ENCODE results near the gene KRTAP5-1. TPM values are rescaled to one million over a fixed set of nuclear protein-coding genes. Genes with fewer than 3 reads are reported as not detected.

Gene KRTAP5-1
- total RNA-seq, 2 donors from 2014 or later, result not detected

DNA sequence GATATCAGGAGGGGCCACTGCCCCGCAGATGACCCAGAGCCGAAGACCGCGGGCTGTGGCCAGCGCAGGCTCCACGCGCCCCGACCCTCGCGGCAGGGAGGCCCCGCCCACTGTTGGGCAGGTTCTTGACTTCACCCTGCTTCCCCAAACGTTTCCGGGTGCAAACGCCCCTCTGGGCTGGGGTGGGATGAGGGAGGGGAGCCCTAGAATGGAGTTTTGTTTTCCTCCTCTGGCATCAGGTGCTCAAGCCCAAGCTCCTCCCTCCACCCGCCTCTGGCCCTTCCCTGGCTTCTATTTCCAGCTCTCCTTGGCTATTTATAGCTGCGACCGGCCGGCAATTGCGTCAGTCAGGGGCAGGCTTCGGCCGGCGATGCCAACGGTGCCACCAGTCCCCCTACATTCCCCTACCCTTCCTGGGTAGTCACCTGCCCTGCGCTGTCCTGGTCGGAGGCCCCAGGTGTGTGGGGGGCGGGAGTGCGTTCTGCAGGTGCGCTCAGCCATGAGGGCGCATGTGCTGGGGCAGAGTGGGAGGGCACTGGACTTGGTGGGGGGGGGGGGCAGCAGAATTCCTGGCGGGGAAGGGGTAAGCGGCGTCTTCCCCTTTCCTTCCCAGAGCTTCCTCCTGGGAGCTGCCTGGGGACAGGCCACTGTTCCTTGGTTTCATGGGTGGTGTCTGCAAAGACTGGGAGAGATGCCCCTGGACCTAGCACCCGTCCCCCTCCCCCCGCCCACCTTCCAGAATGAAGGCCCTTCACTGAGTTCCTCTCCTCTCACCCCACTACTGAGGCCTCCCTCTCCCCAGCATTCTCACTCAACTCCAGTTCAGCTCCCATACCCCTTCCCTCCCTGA is 36.6 kb downstream of the KRTAP5-1 start:
- Mint-ChIP-seq H3K36me3 (ENCODE audit: insufficient read depth in 2 of 2) (no peaks in the 10 kb centered on the region), H3K4me1 (ENCODE audit: low read depth) (peaks cover 5% of the 10 kb centered on the region), H3K27me3 (ENCODE audit: low read depth) (peaks cover 35% of the 10 kb centered on the region), H3K9me3 (no peaks in the 10 kb centered on the region), H3K27ac (no peak overlapping the region), H3K4me3 (peak overlapping the region in 1 of 2 donors; percentile 32)
- ATAC-seq (replicated peaks in 1 of 2) (no peak), DNase-seq (no peak)

GRCh38 chr11:1547467-1548098 is 37.5 kb downstream of the KRTAP5-1 start:
- H3K27me3 Mint-ChIP-seq (ENCODE audit: low read depth), result peaks cover 35% of the 10 kb centered on the region

DNA sequence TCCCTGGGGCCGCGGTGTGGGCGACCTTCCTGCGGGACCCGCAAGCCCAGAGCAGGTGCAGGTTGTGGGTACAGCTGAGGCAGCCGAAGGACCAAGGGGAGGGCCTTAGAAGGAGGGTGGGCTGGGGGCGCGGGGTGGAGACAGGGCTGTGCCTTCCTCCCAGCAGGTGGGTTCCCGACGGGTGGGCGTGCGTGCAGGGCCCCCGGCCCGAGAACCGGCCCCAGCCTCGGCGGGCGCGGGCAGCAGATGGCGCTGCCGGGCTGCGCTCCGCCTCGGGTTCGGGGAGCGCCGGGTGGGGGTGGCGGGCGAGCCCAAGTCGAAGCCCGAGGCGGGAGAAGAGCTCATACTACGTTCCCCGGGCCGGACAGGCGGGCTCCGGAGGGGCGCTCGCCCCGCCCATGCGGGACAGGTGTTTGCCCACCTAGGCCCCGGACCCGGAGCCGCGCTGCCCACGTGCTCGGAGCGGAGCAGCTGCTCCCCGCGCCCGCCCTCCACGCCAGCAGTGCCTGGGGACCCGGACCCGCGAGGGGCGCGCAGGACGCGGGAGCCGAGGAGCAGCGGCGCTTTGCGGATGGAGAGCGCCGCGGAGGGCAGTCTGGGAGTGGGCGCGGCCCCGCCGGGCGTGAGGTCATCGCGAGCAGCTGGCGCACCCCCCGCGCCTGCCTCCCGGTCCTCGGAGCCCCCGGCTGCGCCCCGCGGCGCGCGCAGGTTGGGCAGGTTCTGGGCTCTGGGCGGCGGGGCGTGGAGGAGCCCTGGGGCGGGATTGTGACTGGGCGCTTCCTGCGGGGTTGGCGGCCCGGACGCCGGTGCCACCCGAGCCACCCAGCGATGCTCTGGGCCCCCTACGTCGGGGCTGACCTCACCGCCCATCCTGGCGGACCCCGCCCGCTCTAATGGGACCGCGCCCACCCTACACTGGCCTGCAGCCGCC is 38.3 kb downstream of the KRTAP5-1 start:
- no peaks in the 10 kb centered on the region for H3K36me3 Mint-ChIP-seq (ENCODE audit: insufficient read depth in 2 of 2)
- peaks cover 35% of the 10 kb centered on the region for H3K27me3 Mint-ChIP-seq (ENCODE audit: low read depth)
- ATAC-seq (replicated peaks in 1 of 2), result peak; percentile 76 to 77
- H3K27ac Mint-ChIP-seq, result no peak overlapping the region
- DNase-seq, result peak; percentile 59 to 67
- H3K4me3 Mint-ChIP-seq, result peak overlapping the region in 1 of 2 donors; percentile 63
- peaks cover 5% of the 10 kb centered on the region for H3K4me1 Mint-ChIP-seq (ENCODE audit: low read depth)
- H3K9me3 Mint-ChIP-seq, result no peaks in the 10 kb centered on the region

More at GRCh38 chr11:1547467-1548098, 37.5 kb downstream of the KRTAP5-1 start:
- Mint-ChIP-seq H3K27ac (no peak overlapping the region), H3K4me1 (ENCODE audit: low read depth) (peaks cover 5% of the 10 kb centered on the region), H3K9me3 (no peaks in the 10 kb centered on the region), H3K4me3 (peak overlapping the region; percentile 54 to 66), H3K36me3 (ENCODE audit: insufficient read depth in 2 of 2) (no peaks in the 10 kb centered on the region)
- DNase-seq, result no peak
- peak in 1 of 2 donors; percentile 5 for ATAC-seq (replicated peaks in 1 of 2)

DNA sequence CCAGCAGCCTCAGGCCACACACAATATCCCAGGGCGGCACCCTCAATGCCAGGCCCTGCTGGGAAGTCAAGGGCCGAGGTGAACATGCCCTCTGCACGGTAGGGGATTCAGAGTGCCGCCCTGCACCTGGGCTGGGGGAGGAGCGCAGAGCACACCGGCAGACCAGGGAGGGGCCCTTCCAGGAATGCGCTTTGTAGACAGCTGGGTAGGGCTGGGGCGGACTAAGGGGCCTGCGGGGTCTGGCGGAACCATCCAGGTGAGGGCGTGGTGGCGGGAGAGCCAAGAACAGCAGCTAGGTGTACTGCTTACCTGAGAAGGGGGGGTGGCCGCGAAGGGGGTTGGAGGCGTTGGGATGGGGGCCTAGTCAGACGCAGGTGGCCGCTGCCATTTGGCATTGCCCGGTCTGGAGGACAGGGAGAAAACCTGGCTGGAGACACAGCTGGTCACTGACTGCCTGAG is 39.0 kb downstream of the KRTAP5-1 start:
- H3K36me3 Mint-ChIP-seq (ENCODE audit: insufficient read depth in 2 of 2), result no peaks in the 10 kb centered on the region
- H3K27ac Mint-ChIP-seq, result no peak overlapping the region
- peaks cover 35% of the 10 kb centered on the region for H3K27me3 Mint-ChIP-seq (ENCODE audit: low read depth)
- H3K4me1 Mint-ChIP-seq (ENCODE audit: low read depth), result peaks cover 5% of the 10 kb centered on the region
- peak overlapping the region in 1 of 2 donors; percentile 63 for H3K4me3 Mint-ChIP-seq
- no peak for DNase-seq
- H3K9me3 Mint-ChIP-seq, result no peaks in the 10 kb centered on the region
- no peak for ATAC-seq (replicated peaks in 1 of 2)

- peaks cover 35% of the 10 kb centered on the region for H3K27me3 Mint-ChIP-seq (ENCODE audit: low read depth)
- ATAC-seq (replicated peaks in 1 of 2), result no peak
Measured at GRCh38 chr11:1545432-1545831, 39.7 kb downstream of the KRTAP5-1 start.

DNA sequence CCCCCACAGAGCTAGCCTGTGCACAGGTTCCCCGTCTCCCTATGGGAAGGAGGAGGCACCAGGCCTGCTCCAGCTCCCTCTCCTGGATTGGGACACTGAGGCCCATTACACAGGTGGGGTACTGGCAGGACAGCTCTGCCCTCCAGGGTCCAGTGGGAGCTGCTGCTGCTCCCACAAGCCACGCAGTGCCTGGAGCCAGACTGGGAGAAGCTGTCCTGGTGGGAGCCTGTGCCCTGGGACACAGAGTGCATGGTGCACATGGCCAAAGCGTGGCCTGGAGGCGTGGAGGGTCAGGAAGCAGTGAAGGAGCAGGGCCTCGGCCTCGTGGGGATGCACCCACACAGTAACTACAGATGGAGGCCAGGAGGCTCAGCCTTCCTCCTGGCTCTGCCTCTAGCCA is 40.5 kb downstream of the KRTAP5-1 start:
- H3K27ac Mint-ChIP-seq, result no peak overlapping the region
- H3K4me1 Mint-ChIP-seq (ENCODE audit: low read depth), result peaks cover 2% of the 10 kb centered on the region
- peaks cover 31% of the 10 kb centered on the region for H3K27me3 Mint-ChIP-seq (ENCODE audit: low read depth)
- no peaks in the 10 kb centered on the region for H3K36me3 Mint-ChIP-seq (ENCODE audit: insufficient read depth in 2 of 2)
- no peak overlapping the region for H3K4me3 Mint-ChIP-seq
- no peaks in the 10 kb centered on the region for H3K9me3 Mint-ChIP-seq
- no peak for DNase-seq
- ATAC-seq (replicated peaks in 1 of 2), result no peak

More at GRCh38 chr11:1545432-1545831, 39.7 kb downstream of the KRTAP5-1 start:
- Mint-ChIP-seq H3K4me1 (ENCODE audit: low read depth) (peaks cover 5% of the 10 kb centered on the region), H3K4me3 (no peak overlapping the region), H3K27ac (no peak overlapping the region), H3K9me3 (no peaks in the 10 kb centered on the region), H3K36me3 (ENCODE audit: insufficient read depth in 2 of 2) (no peaks in the 10 kb centered on the region)
- DNase-seq, result no peak

- H3K27ac Mint-ChIP-seq, result no peak overlapping the region
- H3K36me3 Mint-ChIP-seq (ENCODE audit: insufficient read depth in 2 of 2), result no peaks in the 10 kb centered on the region
- no peaks in the 10 kb centered on the region for H3K9me3 Mint-ChIP-seq
- no peak overlapping the region for H3K4me3 Mint-ChIP-seq
- no peak for ATAC-seq (replicated peaks in 1 of 2)
- no peak for DNase-seq
- peaks cover 23% of the 10 kb centered on the region for H3K27me3 Mint-ChIP-seq (ENCODE audit: low read depth)
- no peaks in the 10 kb centered on the region for H3K4me1 Mint-ChIP-seq (ENCODE audit: low read depth)
Measured at GRCh38 chr11:1543606-1544263, 41.3 kb downstream of the KRTAP5-1 start.

DNA sequence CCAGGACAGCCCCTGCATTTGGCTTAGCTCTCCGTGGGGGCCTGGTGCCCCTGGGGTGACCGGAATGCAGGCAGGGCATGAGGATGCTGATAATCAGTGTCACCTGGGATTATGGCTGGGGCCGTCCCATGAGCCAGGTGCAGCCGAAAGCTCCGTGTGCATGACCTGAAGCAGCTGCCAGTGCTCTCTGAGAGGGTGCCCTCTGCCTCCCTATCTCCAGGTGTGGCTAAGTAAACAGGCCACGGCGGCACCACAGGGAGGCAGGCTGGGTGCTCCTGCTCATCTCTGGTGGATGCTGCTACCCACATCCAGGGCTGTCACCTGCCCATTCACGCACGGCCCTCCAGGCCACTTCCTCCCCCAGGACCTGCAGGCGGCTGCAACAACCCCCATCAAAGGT is 42.8 kb downstream of the KRTAP5-1 start:
- Mint-ChIP-seq H3K4me1 (ENCODE audit: low read depth) (no peaks in the 10 kb centered on the region), H3K4me3 (no peak overlapping the region), H3K27me3 (ENCODE audit: low read depth) (peaks cover 26% of the 10 kb centered on the region), H3K27ac (no peak overlapping the region), H3K36me3 (ENCODE audit: insufficient read depth in 2 of 2) (no peaks in the 10 kb centered on the region), H3K9me3 (no peaks in the 10 kb centered on the region)
- DNase-seq, result no peak
- no peak for ATAC-seq (replicated peaks in 1 of 2)

GRCh38 chr11:1541474-1542204 is 43.4 kb downstream of the KRTAP5-1 start:
- Mint-ChIP-seq H3K27me3 (ENCODE audit: low read depth) (peaks cover 26% of the 10 kb centered on the region), H3K4me3 (no peak overlapping the region), H3K9me3 (no peaks in the 10 kb centered on the region), H3K36me3 (ENCODE audit: insufficient read depth in 2 of 2) (no peaks in the 10 kb centered on the region), H3K27ac (no peak overlapping the region), H3K4me1 (ENCODE audit: low read depth) (peaks cover 2% of the 10 kb centered on the region)
- ATAC-seq (replicated peaks in 1 of 2) (no peak), DNase-seq (no peak)

DNA sequence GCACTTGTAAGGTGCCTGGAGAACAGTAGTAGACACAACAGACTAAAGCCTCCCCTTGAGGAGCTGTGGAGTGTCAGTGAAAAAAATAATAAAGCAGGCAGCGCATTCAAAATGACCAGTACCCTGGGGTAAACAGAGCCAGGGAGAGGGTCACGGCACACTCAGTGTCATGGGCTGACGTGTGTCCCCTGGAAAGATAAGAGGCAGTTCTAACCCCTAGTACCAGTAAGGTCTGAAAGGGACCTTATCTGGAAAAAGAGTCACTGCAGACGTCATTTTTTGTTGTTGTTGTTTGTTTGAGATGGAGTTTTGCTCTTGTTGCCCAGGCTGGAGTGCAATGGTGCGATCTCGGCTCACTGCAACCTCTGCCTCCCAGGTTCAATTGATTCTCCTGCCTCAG is 45.0 kb downstream of the KRTAP5-1 start:
- H3K27ac Mint-ChIP-seq, result no peak overlapping the region
- peaks cover 15% of the 10 kb centered on the region for H3K4me1 Mint-ChIP-seq (ENCODE audit: low read depth)

DNA sequence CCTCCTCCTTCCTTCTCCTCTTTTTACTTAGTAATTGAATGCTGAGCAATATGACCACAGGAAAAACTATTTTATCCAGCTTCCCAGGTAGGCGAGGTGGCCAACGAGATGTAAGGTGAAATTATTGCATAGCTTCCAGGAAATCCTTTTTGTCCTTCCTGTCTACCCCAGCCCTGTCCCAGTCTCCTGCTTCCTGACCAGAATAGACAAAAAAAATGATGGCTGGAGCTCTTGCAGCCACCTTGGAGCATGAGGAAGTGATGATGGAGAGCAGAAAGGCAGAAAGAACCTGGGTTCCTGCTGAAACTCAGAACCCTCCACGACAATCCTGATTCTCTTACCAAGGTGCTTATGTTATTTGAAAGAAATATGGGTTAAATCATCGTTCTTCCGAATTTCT is 46.9 kb downstream of the KRTAP5-1 start:
- peaks cover 24% of the 10 kb centered on the region for H3K4me1 Mint-ChIP-seq (ENCODE audit: low read depth)
- H3K27me3 Mint-ChIP-seq (ENCODE audit: low read depth), result peaks cover 8% of the 10 kb centered on the region
- ATAC-seq (replicated peaks in 1 of 2) (no peak), DNase-seq (no peak)
- H3K9me3 Mint-ChIP-seq, result no peaks in the 10 kb centered on the region
- no peaks in the 10 kb centered on the region for H3K36me3 Mint-ChIP-seq (ENCODE audit: insufficient read depth in 2 of 2)
- no peak overlapping the region for H3K4me3 Mint-ChIP-seq
- no peak overlapping the region for H3K27ac Mint-ChIP-seq

More for the DNA sequence above, 45.0 kb downstream of the KRTAP5-1 start:
- DNase-seq (no peak), ATAC-seq (replicated peaks in 1 of 2) (no peak)
- Mint-ChIP-seq H3K4me3 (no peak overlapping the region), H3K9me3 (no peaks in the 10 kb centered on the region), H3K27me3 (ENCODE audit: low read depth) (peaks cover 15% of the 10 kb centered on the region), H3K36me3 (ENCODE audit: insufficient read depth in 2 of 2) (no peaks in the 10 kb centered on the region)
